WERI-Rb-1 (cell line): ENCODE data around the gene BTN3A1.
"Not testable (repeated sequence)": the region's sequence is repeated elsewhere in the genome, so short reads cannot be mapped to it uniquely, and the experiment has no call there.

Experiments
- DNase-seq: peaks from one replicate; pipeline ENCODE4 v3.0.0-alpha.2; 2020
- H3K27ac ChIP-seq: fragments of 250-450 bp; sonication (Bioruptor Pico); 2 replicates; pipeline ENCODE4 v1.5.1; 2020; ENCODE audit warnings: mild to moderate bottlenecking, moderate library complexity
- H3K27me3 ChIP-seq: fragments of 250-450 bp; sonication (Bioruptor Pico); 2 replicates; pipeline ENCODE4 v1.5.1; 2021; ENCODE audit warnings: mild to moderate bottlenecking, low read depth, moderate library complexity; ENCODE audit not compliant: insufficient read depth, severe bottlenecking
- H3K36me3 ChIP-seq: fragments of 250-450 bp; sonication (Bioruptor Pico); 2 replicates; pipeline ENCODE4 v1.5.1; 2020; ENCODE audit warnings: mild to moderate bottlenecking, moderate library complexity
- H3K4me3 ChIP-seq: 2 replicates; pipeline ENCODE4 v1.5.1; 2011; ENCODE audit warnings: low read depth, mild to moderate bottlenecking, control low read depth, low read length
- H3K9me3 ChIP-seq: fragments of 250-450 bp; sonication (Bioruptor Pico); 2 replicates; pipeline ENCODE4 v1.5.1; 2021; ENCODE audit warnings: mild to moderate bottlenecking, moderate library complexity; ENCODE audit not compliant: severe bottlenecking
- TF ChIP-seq, protein P1 (sequence below): IDR thresholded peaks from 2 replicates; pipeline ENCODE4 v1.5.1; 2011; ENCODE audit warnings: low read depth, mild to moderate bottlenecking, control low read depth, inconsistent platforms, low read length

The BTN3A1 gene

DNA sequence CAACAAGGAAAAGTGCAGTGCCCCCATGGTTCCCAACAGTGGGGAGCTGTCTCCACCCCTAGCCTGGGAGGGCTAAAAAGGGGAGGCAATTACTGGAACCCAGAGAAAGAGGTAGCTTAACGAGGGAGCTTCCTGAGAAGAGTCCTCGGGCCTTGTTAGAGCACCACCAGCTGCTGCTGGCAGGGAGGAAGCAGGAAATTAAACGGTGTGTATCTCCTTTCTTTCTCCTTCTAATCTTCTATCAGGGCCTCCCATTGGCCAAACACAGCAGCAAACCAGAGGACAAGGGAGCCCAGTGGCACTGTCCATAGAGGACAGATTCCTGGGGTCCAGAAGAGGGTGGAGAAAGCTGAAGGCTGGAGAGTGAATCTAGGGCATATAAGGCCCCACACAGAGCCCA is 26.8 kb upstream of the BTN3A1 start:
- H3K27ac ChIP-seq: 0 out of 2 replicates have a peak overlapping the region, but pooled peaks have one; percentile 3
- H3K36me3 ChIP-seq: no peaks in the 10 kb centered on the region
- DNase-seq: peak; percentile 41
- no peaks in the 10 kb centered on the region for H3K27me3 ChIP-seq
- H3K9me3 ChIP-seq: no peaks in the 10 kb centered on the region
- TF ChIP-seq, protein P1, sequence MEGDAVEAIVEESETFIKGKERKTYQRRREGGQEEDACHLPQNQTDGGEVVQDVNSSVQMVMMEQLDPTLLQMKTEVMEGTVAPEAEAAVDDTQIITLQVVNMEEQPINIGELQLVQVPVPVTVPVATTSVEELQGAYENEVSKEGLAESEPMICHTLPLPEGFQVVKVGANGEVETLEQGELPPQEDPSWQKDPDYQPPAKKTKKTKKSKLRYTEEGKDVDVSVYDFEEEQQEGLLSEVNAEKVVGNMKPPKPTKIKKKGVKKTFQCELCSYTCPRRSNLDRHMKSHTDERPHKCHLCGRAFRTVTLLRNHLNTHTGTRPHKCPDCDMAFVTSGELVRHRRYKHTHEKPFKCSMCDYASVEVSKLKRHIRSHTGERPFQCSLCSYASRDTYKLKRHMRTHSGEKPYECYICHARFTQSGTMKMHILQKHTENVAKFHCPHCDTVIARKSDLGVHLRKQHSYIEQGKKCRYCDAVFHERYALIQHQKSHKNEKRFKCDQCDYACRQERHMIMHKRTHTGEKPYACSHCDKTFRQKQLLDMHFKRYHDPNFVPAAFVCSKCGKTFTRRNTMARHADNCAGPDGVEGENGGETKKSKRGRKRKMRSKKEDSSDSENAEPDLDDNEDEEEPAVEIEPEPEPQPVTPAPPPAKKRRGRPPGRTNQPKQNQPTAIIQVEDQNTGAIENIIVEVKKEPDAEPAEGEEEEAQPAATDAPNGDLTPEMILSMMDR: no peak
- no peak overlapping the region for H3K4me3 ChIP-seq

DNA sequence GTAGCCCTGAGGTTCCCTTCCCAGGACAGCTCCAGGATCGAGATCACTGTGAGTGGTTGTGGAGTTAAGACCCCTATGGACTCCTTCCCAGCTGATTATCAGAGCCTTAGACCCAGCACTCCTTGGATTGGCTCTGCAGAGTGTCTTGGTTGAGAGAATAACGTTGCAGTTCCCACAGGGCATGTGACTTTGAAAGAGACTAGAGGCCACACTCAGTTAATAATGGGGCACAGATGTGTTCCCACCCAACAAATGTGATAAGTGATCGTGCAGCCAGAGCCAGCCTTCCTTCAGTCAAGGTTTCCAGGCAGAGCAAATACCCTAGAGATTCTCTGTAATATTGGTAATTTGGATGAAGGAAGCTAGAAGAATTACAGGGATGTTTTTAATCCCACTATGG is 24.4 kb upstream of the BTN3A1 start:
- no peak for DNase-seq
- TF ChIP-seq, protein P1: no peak
- Histone ChIP-seq H3K36me3 (no peaks in the 10 kb centered on the region), H3K4me3 (no peak overlapping the region), H3K27ac (no peak overlapping the region), H3K9me3 (no peaks in the 10 kb centered on the region), H3K27me3 (no peaks in the 10 kb centered on the region)

DNA sequence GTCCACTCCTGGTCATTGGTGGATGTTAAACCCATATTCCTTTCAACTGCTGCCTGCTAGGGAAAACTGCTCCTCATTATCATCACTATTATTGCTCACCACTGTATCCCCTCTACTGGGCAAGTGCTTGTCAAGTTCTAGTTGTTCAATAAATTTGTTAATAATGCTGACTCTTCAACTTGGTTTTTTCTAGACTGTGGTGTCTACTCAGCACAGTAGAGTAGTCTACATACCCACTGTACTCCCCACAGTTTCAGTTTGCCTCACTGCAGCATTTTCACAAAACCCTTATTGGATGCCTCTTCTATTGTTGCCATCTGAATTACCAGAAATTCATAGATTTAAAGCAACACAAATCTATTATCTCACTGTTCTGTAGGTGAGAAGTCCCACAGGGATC is 23.9 kb upstream of the BTN3A1 start:
- not testable (repeated sequence) for H3K36me3 ChIP-seq, H3K9me3 ChIP-seq, H3K4me3 ChIP-seq, DNase-seq, H3K27me3 ChIP-seq, H3K27ac ChIP-seq

DNA sequence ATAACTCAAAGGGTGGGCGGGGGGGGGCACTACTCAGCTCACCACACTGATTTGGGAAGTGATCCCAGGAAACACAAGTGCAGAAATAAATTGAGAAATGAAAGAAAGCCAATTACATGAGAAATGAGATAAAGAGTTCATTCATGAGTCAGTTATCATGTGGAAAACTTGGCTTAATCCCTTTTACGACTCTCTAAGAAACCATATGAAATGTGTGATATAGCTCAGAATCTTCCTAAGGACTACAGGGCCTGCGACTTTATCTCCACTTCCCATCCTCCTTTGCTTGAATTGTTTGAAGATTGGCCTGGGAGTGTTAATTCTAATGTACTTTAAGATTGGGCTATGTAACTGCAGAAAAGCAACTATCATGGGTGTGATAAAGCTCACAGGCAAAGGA is 22.8 kb upstream of the BTN3A1 start:
- no peak for DNase-seq
- Histone ChIP-seq H3K36me3 (no peaks in the 10 kb centered on the region), H3K27me3 (no peaks in the 10 kb centered on the region), H3K4me3 (no peak overlapping the region), H3K27ac (no peak overlapping the region), H3K9me3 (no peaks in the 10 kb centered on the region)
- TF ChIP-seq, protein P1: no peak

DNA sequence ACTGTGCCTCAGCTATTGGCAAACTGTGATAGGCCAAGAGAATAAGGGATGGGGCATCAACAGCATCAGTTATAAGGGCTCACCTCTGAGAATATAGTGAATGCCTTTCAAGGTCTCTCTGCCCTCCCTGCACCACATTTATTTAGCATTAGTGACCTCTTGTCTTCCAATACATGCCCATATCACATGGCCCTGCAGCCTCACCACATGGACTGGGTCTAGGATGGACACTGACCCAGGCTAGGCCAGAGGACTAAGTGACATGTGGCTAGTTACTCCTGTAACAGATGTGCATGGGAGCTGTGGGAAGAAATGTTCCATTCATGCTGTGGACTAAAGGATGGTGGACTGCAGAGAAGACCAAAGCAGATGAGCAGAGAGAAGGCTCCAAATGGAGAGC is 22.3 kb upstream of the BTN3A1 start:
- no peak for DNase-seq
- Histone ChIP-seq H3K27me3 (no peaks in the 10 kb centered on the region), H3K4me3 (no peak overlapping the region), H3K9me3 (no peaks in the 10 kb centered on the region), H3K36me3 (no peaks in the 10 kb centered on the region), H3K27ac (no peak overlapping the region)
- TF ChIP-seq, protein P1: no peak

DNA sequence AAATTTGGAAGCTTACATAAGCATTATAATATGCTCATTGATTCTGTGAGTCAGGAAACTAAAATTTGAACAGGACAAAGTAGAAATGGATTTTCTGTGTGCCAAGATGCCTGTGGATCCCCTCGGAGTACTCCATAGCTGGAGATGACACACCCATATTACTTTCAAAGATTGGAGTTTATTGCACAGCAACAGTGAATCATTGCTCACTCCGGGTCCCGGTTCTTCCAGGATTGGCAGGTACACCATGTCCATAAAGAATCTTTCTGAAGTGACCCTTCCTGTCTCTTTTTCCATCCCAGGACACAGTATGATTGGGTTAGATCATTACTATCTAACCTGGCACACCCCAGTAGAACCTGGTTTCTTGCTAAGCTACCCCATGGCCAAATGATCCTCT is 21.8 kb upstream of the BTN3A1 start:
- DNase-seq: no peak
- H3K4me3 ChIP-seq: no peak overlapping the region
- TF ChIP-seq, protein P1: no peak
- H3K9me3 ChIP-seq: no peaks in the 10 kb centered on the region
- H3K27ac ChIP-seq: no peak overlapping the region
- H3K36me3 ChIP-seq: no peaks in the 10 kb centered on the region
- H3K27me3 ChIP-seq: no peaks in the 10 kb centered on the region
